Measurements from ENCODE around the gene DCC. TPM values are rescaled to one million over a fixed set of nuclear protein-coding genes. Genes with fewer than 3 reads are reported as not detected.

Gene DCC
- total and polyA plus RNA-seq, 2 experiments from 2014 or later = 0.53 to 0.73 TPM

DNA sequence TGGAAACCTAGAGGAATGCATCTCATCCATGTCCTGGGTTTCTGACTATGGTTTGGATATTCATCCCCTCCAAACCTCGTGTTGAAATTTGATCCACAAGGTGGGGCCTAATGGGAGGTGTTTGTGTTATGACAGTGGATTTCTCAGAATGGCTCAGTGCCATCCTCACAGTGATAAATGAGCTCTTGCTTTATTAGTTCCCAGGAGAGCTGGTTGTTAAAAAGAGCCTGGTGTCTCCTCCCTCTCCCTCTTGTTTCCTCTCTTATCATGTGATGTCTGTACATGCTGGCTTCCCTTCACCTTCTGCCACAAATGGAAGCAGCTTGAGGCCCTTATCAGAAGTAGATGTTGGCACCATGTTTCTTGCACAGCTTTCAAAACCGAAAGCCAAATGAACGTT, 424.3 kb downstream of the DCC start:
- Mint-ChIP-seq H3K36me3 (ENCODE audit: low read depth) (0 out of 3 replicates have a peak, but pooled peaks cover 5% of the 10 kb centered on the region), H3K4me3 (no peak overlapping the region), H3K27me3 (ENCODE audit: insufficient read depth, low read depth, poor library complexity) (peaks cover 2% of the 10 kb centered on the region), H3K9me3 (peaks cover 11% of the 10 kb centered on the region; the same call in 2 of the 3 replicates), H3K4me1 (peaks cover 2% of the 10 kb centered on the region; the same call in 2 of the 3 replicates), H3K27ac (no peak overlapping the region)
- Histone ChIP-seq H3F3A (replicated peaks; ENCODE audit: low read depth) (no peaks in the 10 kb centered on the region), H3K27me3 (ENCODE audit: insufficient read depth) (no peaks in the 10 kb centered on the region), H4K20me1 (replicated peaks; ENCODE audit: insufficient read depth) (no peaks in the 10 kb centered on the region), H3K4me2 (no peak overlapping the region), H3K27ac (ENCODE audit: low read depth) (no peak overlapping the region), H3K4me1 (ENCODE audit: insufficient read depth) (peaks cover 2% of the 10 kb centered on the region; the same call in 1 of the 2 replicates), H3K79me2 (replicated peaks; ENCODE audit: insufficient read depth) (no peaks in the 10 kb centered on the region), H3K36me3 (ENCODE audit: insufficient read depth) (no peaks in the 10 kb centered on the region), H3K4me3 (no peak overlapping the region), H3K9me2 (ENCODE audit: insufficient read depth) (no peaks in the 10 kb centered on the region), H2AFZ (no peak overlapping the region)
- TF ChIP-seq, protein P1, sequence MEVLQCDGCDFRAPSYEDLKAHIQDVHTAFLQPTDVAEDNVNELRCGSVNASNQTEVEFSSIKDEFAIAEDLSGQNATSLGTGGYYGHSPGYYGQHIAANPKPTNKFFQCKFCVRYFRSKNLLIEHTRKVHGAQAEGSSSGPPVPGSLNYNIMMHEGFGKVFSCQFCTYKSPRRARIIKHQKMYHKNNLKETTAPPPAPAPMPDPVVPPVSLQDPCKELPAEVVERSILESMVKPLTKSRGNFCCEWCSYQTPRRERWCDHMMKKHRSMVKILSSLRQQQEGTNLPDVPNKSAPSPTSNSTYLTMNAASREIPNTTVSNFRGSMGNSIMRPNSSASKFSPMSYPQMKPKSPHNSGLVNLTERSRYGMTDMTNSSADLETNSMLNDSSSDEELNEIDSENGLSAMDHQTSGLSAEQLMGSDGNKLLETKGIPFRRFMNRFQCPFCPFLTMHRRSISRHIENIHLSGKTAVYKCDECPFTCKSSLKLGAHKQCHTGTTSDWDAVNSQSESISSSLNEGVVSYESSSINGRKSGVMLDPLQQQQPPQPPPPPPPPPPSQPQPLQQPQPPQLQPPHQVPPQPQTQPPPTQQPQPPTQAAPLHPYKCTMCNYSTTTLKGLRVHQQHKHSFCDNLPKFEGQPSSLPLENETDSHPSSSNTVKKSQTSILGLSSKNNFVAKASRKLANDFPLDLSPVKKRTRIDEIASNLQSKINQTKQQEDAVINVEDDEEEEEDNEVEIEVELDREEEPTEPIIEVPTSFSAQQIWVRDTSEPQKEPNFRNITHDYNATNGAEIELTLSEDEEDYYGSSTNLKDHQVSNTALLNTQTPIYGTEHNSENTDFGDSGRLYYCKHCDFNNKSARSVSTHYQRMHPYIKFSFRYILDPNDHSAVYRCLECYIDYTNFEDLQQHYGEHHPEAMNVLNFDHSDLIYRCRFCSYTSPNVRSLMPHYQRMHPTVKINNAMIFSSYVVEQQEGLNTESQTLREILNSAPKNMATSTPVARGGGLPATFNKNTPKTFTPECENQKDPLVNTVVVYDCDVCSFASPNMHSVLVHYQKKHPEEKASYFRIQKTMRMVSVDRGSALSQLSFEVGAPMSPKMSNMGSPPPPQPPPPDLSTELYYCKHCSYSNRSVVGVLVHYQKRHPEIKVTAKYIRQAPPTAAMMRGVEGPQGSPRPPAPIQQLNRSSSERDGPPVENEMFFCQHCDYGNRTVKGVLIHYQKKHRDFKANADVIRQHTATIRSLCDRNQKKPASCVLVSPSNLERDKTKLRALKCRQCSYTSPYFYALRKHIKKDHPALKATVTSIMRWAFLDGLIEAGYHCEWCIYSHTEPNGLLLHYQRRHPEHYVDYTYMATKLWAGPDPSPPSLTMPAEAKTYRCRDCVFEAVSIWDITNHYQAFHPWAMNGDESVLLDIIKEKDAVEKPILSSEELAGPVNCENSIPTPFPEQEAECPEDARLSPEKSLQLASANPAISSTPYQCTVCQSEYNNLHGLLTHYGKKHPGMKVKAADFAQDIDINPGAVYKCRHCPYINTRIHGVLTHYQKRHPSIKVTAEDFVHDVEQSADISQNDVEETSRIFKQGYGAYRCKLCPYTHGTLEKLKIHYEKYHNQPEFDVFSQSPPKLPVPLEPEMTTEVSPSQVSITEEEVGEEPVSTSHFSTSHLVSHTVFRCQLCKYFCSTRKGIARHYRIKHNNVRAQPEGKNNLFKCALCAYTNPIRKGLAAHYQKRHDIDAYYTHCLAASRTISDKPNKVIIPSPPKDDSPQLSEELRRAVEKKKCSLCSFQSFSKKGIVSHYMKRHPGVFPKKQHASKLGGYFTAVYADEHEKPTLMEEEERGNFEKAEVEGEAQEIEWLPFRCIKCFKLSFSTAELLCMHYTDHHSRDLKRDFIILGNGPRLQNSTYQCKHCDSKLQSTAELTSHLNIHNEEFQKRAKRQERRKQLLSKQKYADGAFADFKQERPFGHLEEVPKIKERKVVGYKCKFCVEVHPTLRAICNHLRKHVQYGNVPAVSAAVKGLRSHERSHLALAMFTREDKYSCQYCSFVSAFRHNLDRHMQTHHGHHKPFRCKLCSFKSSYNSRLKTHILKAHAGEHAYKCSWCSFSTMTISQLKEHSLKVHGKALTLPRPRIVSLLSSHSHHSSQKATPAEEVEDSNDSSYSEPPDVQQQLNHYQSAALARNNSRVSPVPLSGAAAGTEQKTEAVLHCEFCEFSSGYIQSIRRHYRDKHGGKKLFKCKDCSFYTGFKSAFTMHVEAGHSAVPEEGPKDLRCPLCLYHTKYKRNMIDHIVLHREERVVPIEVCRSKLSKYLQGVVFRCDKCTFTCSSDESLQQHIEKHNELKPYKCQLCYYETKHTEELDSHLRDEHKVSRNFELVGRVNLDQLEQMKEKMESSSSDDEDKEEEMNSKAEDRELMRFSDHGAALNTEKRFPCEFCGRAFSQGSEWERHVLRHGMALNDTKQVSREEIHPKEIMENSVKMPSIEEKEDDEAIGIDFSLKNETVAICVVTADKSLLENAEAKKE (CRISPR knock-in tag; IDR thresholded peaks at IDR 0.05) = no peak
- TF ChIP-seq JUNB (IDR thresholded peaks at IDR 0.05; ENCODE audit: unreplicated experiment) = no peak
- TF ChIP-seq NANOG (IDR thresholded peaks at IDR 0.05; ENCODE audit: borderline replicate concordance) = no peak
- TF ChIP-seq, protein P2, sequence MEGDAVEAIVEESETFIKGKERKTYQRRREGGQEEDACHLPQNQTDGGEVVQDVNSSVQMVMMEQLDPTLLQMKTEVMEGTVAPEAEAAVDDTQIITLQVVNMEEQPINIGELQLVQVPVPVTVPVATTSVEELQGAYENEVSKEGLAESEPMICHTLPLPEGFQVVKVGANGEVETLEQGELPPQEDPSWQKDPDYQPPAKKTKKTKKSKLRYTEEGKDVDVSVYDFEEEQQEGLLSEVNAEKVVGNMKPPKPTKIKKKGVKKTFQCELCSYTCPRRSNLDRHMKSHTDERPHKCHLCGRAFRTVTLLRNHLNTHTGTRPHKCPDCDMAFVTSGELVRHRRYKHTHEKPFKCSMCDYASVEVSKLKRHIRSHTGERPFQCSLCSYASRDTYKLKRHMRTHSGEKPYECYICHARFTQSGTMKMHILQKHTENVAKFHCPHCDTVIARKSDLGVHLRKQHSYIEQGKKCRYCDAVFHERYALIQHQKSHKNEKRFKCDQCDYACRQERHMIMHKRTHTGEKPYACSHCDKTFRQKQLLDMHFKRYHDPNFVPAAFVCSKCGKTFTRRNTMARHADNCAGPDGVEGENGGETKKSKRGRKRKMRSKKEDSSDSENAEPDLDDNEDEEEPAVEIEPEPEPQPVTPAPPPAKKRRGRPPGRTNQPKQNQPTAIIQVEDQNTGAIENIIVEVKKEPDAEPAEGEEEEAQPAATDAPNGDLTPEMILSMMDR (conservative IDR thresholded peaks at IDR 0.05; ENCODE audit: low read depth in 2 of 2) = no peak
- TF ChIP-seq, protein P3, sequence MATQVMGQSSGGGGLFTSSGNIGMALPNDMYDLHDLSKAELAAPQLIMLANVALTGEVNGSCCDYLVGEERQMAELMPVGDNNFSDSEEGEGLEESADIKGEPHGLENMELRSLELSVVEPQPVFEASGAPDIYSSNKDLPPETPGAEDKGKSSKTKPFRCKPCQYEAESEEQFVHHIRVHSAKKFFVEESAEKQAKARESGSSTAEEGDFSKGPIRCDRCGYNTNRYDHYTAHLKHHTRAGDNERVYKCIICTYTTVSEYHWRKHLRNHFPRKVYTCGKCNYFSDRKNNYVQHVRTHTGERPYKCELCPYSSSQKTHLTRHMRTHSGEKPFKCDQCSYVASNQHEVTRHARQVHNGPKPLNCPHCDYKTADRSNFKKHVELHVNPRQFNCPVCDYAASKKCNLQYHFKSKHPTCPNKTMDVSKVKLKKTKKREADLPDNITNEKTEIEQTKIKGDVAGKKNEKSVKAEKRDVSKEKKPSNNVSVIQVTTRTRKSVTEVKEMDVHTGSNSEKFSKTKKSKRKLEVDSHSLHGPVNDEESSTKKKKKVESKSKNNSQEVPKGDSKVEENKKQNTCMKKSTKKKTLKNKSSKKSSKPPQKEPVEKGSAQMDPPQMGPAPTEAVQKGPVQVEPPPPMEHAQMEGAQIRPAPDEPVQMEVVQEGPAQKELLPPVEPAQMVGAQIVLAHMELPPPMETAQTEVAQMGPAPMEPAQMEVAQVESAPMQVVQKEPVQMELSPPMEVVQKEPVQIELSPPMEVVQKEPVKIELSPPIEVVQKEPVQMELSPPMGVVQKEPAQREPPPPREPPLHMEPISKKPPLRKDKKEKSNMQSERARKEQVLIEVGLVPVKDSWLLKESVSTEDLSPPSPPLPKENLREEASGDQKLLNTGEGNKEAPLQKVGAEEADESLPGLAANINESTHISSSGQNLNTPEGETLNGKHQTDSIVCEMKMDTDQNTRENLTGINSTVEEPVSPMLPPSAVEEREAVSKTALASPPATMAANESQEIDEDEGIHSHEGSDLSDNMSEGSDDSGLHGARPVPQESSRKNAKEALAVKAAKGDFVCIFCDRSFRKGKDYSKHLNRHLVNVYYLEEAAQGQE (IDR thresholded peaks at IDR 0.05; ENCODE audit: unreplicated experiment) = no peak
- TF ChIP-seq ZNF114 (CRISPR knock-in tag; IDR thresholded peaks at IDR 0.05) = no peak
- TF ChIP-seq ZNF331 (CRISPR knock-in tag; IDR thresholded peaks at IDR 0.05; ENCODE audit: low read depth) = no peak
- no peak for TF ChIP-seq STAT1 (IDR thresholded peaks at IDR 0.05; ENCODE audit: unreplicated experiment)
- no peak for TF ChIP-seq EZH2phosphoT487 (IDR thresholded peaks at IDR 0.05; ENCODE audit: unreplicated experiment)
- no peak for TF ChIP-seq EZH2 (IDR thresholded peaks at IDR 0.05; ENCODE audit: low read depth, unreplicated experiment)
- no peak for ATAC-seq
- no peak for DNase-seq (ENCODE audit: low spot score)

Measured in GM23338 (cell line).